ENCODE measurements around the gene PHLDB1.

The PHLDB1 gene

GRCh38 chr11:118697346-118697745, 89.9 kb downstream of the PHLDB1 start:
- Histone ChIP-seq H3K9me3 (ENCODE audit: low read length) (no peaks in the 10 kb centered on the region), H3K27me3 (ENCODE audit: insufficient read depth, low read length) (no peaks in the 10 kb centered on the region; the same call in 1 of the 2 replicates), H3K4me1 (ENCODE audit: insufficient read depth, low read length, severe bottlenecking) (peaks cover 14% of the 10 kb centered on the region), H2AFZ (ENCODE audit: low read length) (no peak overlapping the region), H4K20me1 (ENCODE audit: insufficient read depth, low read length) (no peaks in the 10 kb centered on the region), H3K9me2 (ENCODE audit: low read depth, low read length) (no peaks in the 10 kb centered on the region), H3K4me2 (ENCODE audit: low read length) (no peak overlapping the region), H3K9ac (ENCODE audit: low read length) (no peak overlapping the region), H3K36me3 (ENCODE audit: insufficient read depth, low read length) (no peaks in the 10 kb centered on the region; the same call in 1 of the 2 replicates), H3F3A (ENCODE audit: insufficient read depth, low read length) (no peaks in the 10 kb centered on the region), H3K27ac (ENCODE audit: low read depth, low read length, poor library complexity, severe bottlenecking) (no peak overlapping the region), H3K4me3 (ENCODE audit: low read depth, low read length, poor library complexity, severe bottlenecking) (no peak overlapping the region), H3K79me2 (ENCODE audit: insufficient read depth, low read length) (no peaks in the 10 kb centered on the region)
- TF ChIP-seq EZH2 (IDR thresholded peaks at IDR 0.05; ENCODE audit: borderline replicate concordance, low read length) (no peak), CTCF (IDR thresholded peaks at IDR 0.05; ENCODE audit: low read length) (no peak)

- H3K9me2 ChIP-seq (ENCODE audit: low read depth, low read length): no peaks in the 10 kb centered on the region
- H4K20me1 ChIP-seq (ENCODE audit: insufficient read depth, low read length): no peaks in the 10 kb centered on the region
- H3K4me1 ChIP-seq (ENCODE audit: insufficient read depth, low read length, severe bottlenecking): peaks cover 28% of the 10 kb centered on the region
- no peaks in the 10 kb centered on the region for H3K9me3 ChIP-seq (ENCODE audit: low read length)
- no peaks in the 10 kb centered on the region; the same call in 1 of the 2 replicates for H3K36me3 ChIP-seq (ENCODE audit: insufficient read depth, low read length)
- H3K9ac ChIP-seq (ENCODE audit: low read length): no peak overlapping the region
- H3K4me2 ChIP-seq (ENCODE audit: low read length): no peak overlapping the region
- TF ChIP-seq CTCF (IDR thresholded peaks at IDR 0.05; ENCODE audit: low read length) (no peak), EZH2 (IDR thresholded peaks at IDR 0.05; ENCODE audit: borderline replicate concordance, low read length) (no peak)
- no peaks in the 10 kb centered on the region for H3F3A ChIP-seq (ENCODE audit: insufficient read depth, low read length)
- no peak overlapping the region for H3K27ac ChIP-seq (ENCODE audit: low read depth, low read length, poor library complexity, severe bottlenecking)
- no peak overlapping the region for H2AFZ ChIP-seq (ENCODE audit: low read length)
- no peak overlapping the region for H3K4me3 ChIP-seq (ENCODE audit: low read depth, low read length, poor library complexity, severe bottlenecking)
- H3K79me2 ChIP-seq (ENCODE audit: insufficient read depth, low read length): no peaks in the 10 kb centered on the region
- no peaks in the 10 kb centered on the region; the same call in 1 of the 2 replicates for H3K27me3 ChIP-seq (ENCODE audit: insufficient read depth, low read length)
Measured at GRCh38 chr11:118699506-118700220, 92.2 kb downstream of the PHLDB1 start.

- H3K9me3 ChIP-seq (ENCODE audit: low read length): no peaks in the 10 kb centered on the region
- H4K20me1 ChIP-seq (ENCODE audit: insufficient read depth, low read length): no peaks in the 10 kb centered on the region
- peak overlapping the region; percentile 71 for H3K27ac ChIP-seq (ENCODE audit: low read depth, low read length, poor library complexity, severe bottlenecking)
- no peaks in the 10 kb centered on the region for H3K27me3 ChIP-seq (ENCODE audit: insufficient read depth, low read length)
- no peaks in the 10 kb centered on the region for H3F3A ChIP-seq (ENCODE audit: insufficient read depth, low read length)
- H3K4me1 ChIP-seq (ENCODE audit: insufficient read depth, low read length, severe bottlenecking): peaks cover 40% of the 10 kb centered on the region
- H2AFZ ChIP-seq (ENCODE audit: low read length): no peak overlapping the region
- H3K4me3 ChIP-seq (ENCODE audit: low read depth, low read length, poor library complexity, severe bottlenecking): no peak overlapping the region
- H3K36me3 ChIP-seq (ENCODE audit: insufficient read depth, low read length): no peaks in the 10 kb centered on the region
- H3K79me2 ChIP-seq (ENCODE audit: insufficient read depth, low read length): no peaks in the 10 kb centered on the region
- H3K9me2 ChIP-seq (ENCODE audit: low read depth, low read length): no peaks in the 10 kb centered on the region
- TF ChIP-seq CTCF (IDR thresholded peaks at IDR 0.05; ENCODE audit: low read length) (no peak), EZH2 (IDR thresholded peaks at IDR 0.05; ENCODE audit: borderline replicate concordance, low read length) (no peak)
- H3K9ac ChIP-seq (ENCODE audit: low read length): no peak overlapping the region
- no peak overlapping the region for H3K4me2 ChIP-seq (ENCODE audit: low read length)
Measured at GRCh38 chr11:118703563-118704106, 96.2 kb downstream of the PHLDB1 start.

Data from OCI-LY1 (cell line).